HG03469 (cell line): ENCODE results near the gene KCNMA1.

Source experiments
- ATAC-seq: cut with Tn5 transposase; IDR thresholded peaks from one replicate; pipeline ENCODE4 v1.9.1; 2021; ENCODE audit warnings: mild to moderate bottlenecking, moderate library complexity, moderate number of reproducible peaks; ENCODE audit not compliant: unreplicated experiment

KCNMA1 gene

GRCh38 chr10:77259171-77259874, 378.3 kb downstream of the KCNMA1 start:
- ATAC-seq = no peak

- ATAC-seq = no peak
These were observed 381.3 kb downstream of the KCNMA1 start for GRCh38 chr10:77256346-77256745.

GRCh38 chr10:77253556-77254064, 384.0 kb downstream of the KCNMA1 start:
- no peak for ATAC-seq

GRCh38 chr10:77253147-77253545, 384.5 kb downstream of the KCNMA1 start:
- ATAC-seq = no peak

- no peak for ATAC-seq
These were observed 385.0 kb downstream of the KCNMA1 start for GRCh38 chr10:77252380-77253146.

- ATAC-seq = no peak
These were observed 386.2 kb downstream of the KCNMA1 start for GRCh38 chr10:77251297-77252013.

GRCh38 chr10:77249901-77250459, 387.6 kb downstream of the KCNMA1 start:
- no peak for ATAC-seq

- no peak for ATAC-seq
These were observed 389.4 kb downstream of the KCNMA1 start for GRCh38 chr10:77248104-77248790.

GRCh38 chr10:77247031-77247990, 390.3 kb downstream of the KCNMA1 start:
- no peak for ATAC-seq

GRCh38 chr10:77245953-77246352, 391.7 kb downstream of the KCNMA1 start:
- ATAC-seq = no peak

GRCh38 chr10:77244746-77245145, 392.9 kb downstream of the KCNMA1 start:
- no peak for ATAC-seq

- ATAC-seq = no peak
These were observed 393.3 kb downstream of the KCNMA1 start for GRCh38 chr10:77244286-77244685.

- no peak for ATAC-seq
These were observed 396.3 kb downstream of the KCNMA1 start for GRCh38 chr10:77241350-77241725.

- no peak for ATAC-seq
These were observed 396.8 kb downstream of the KCNMA1 start for GRCh38 chr10:77240706-77241349.

- ATAC-seq = no peak
These were observed 397.5 kb downstream of the KCNMA1 start for GRCh38 chr10:77240041-77240652.

GRCh38 chr10:77237120-77237519, 400.5 kb downstream of the KCNMA1 start:
- no peak for ATAC-seq

- no peak for ATAC-seq
These were observed 400.9 kb downstream of the KCNMA1 start for GRCh38 chr10:77236700-77237099.

- ATAC-seq = no peak
These were observed 401.6 kb downstream of the KCNMA1 start for GRCh38 chr10:77236029-77236428.

GRCh38 chr10:77234599-77234998, 403.0 kb downstream of the KCNMA1 start:
- no peak for ATAC-seq
